ELR (cell line): ENCODE data around the gene CELSR2.

Source experiments
- DNase-seq: peaks from one replicate; pipeline ENCODE4 v3.0.0-alpha.2; 2015; ENCODE audit warnings: low read depth

Gene CELSR2

DNA sequence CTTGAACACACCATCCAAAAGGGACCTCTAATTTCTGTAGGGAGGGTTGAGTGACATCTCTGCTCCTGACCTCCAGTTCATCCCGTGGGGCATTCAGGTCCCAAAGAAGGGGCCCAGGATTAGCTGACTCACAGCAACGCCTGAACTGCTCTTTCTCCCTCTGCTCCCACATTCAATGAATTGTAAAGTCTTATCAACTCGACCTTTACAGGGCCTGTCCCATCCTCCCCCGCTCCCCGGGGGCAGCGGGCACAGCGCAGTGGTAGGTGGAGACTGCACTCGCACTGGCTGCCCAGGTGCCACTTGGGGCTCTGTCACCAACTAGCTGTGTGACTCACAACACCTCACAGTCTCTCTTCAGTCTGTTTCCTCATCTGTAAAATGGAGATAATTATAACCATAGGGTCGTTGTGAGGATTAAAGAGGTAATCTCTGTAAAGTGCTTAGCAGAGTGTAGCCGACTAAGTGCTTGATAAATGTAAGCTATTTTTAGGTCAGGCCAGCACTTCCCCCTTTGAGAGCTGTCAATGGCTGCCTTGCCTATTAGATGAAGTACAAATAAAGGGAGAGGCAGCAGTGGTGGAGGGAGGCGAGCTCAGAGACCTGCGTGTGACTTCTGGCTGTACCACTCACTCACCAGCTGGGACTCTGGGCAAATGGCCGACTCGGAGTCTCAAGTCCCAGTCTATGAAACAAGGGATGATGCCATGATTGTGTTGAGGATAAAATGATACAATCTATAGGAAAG lies 58.1 kb downstream of the CELSR2 start:
- DNase-seq, result no peak

DNA sequence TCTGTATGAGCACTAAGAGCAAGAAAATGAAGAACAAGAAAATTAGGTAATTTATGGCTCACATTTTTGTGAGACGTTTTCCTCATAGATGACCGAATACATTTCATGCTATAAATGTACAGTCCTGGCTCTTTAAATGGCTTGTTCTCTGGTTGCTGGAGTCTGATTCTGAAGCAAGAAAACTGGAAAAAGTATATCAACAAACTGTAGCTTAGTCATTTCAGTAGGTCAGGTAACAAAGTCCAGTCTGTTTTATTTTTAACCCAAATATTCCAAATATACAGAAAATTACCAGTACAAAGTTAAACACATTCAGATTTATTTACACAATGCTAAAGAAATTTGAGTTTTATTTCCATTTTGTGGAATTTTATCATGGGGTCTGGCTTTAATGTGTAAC lies 60.0 kb downstream of the CELSR2 start:
- no peak for DNase-seq

DNA sequence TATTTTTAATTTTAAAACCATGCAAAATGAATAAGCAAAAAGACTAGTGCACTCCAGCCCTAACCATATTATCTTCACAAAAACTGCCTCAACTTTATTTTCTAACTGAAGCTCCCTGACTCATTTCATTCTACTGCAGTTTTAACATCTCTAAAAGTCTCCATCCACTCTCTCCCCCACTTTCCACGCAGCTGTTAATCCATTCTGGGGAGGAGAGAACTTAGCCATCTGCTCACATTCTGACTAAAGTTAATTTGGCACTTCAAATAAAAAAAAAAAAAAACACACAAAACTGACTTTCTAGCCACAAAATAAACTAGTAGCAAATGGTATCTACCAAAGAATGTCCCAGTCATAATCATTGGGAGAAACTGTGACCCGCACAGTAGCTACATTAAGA lies 62.9 kb downstream of the CELSR2 start:
- no peak for DNase-seq

DNA sequence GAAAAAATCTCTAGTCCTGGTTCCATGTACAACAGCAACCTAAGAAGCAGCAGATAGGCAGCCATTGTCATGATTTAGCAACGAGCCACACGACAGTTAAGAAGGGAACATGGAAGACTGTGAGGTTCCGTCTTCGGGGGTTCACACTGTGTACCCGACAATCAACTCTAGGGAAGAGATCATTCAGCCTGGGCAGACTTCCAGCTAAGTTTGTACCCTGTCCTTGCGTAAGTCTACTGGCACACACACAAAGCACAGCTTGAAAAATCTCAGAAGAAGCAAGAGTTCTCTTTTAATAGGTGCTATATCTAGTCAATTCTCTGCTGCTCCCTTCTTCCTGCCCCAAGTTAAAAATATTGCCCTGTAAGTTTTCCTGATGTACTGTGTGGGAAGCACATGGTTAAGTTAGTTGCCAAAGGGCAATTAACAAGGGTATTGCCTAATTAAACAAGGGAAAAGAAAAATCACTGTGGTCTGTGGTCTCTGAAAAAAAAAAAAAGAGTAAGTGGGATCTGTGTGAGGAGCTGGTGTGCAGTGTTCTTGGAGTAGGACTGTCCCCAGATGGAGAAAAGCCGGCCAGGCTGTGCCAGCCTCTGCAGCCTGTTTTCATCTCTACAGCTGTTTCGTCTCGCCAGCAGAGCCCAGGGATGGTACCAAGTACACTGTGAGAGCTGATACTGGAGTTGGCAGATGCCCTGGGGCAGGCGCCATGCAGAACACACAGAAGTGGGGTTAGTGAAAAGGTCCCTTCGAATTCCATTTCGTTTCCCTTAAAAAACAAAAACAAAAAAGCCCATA lies 63.8 kb downstream of the CELSR2 start:
- DNase-seq, result no peak

DNA sequence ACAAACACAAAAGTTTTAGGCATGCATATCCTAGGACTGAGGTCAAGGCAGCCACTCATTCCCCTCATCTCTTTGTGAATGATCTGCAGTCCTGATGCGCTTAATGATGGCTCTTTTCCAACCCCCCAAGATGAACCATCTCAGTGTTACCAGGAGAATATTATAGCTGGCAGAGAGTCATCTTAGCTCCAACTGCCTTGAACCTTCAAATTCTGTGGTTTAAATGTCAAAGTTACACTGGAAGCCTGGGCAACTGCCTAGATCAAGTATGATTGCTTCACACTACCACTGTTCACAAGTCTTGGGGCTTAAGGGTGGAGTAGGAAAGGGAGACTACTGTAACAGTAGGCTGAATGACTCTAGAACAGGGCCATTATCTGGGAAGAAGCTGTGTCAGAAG lies 65.5 kb downstream of the CELSR2 start:
- no peak for DNase-seq

DNA sequence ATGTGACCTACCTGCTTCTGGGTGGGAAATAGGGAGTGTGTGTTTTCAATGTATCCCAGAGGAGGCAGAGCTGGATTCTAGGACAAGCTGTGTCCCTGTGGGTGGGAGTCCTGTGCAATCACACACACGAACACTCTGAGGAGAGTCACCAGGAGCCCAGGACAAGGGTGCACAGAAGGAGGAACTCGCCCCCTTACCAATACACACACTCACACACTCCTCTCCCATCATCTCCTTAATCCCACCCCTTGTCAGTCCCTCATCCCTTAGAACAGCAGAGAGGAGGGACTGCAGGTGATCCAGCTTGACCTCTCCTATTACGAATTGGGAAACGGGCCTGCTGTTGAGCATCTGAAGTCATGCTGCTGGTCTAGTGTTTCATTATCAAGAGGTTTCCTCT lies 65.9 kb downstream of the CELSR2 start:
- DNase-seq, result no peak

DNA sequence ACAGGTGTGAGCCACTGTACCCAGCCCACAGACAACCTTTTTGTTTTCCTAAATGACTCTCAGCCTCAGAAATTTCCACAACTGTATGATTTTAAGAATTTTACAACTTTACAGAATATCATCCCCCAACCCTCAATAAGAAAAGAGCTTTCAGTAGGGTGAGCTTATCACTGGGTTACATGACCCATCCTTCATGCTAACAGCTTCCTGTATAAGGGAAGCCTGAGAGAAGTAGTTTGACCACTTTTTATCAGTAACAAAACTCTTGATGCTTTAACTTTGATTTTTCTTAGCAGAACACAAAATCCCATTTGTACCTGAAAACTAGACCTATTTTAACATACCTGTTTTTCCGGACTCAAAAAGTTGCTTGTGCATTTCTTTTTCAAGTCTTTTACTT lies 67.2 kb downstream of the CELSR2 start:
- DNase-seq, result no peak

DNA sequence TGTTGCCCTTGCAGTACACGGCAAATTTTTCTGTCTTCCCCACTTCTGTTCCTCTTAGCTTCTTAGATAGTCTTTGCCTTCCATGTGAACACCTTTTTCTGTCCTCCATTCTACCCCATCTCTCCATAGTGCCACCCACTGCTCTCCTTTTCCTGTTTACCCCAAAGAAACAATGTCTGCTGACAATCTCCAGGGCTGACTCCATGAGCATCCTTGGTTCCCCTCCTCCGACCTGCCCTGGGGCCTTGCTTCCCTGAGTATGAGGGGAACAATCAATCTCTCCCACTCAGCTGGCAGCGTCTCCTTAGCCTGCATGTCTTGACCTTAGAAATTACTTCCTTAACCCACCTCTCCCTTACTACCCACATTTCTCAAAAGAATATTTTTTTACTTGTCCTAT lies 69.8 kb downstream of the CELSR2 start:
- no peak for DNase-seq

DNA sequence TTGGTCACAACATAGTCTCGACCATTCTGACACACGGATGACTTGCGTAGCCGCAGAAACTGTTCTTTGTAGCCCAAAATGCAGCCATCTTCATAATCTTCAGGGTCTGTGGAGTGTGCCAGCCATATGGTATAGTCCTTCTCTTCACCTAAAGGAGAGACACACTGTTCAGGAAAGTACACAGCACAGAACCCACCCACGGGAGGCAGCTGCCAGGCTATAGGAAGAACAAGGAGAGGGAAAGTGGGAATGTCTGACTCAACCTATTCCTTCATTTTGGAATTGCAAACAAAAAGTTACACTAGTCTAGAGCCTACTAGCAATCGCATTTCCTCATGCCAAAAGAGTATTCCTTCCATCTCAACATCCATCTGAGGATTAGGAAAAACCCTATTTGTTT lies 73.6 kb downstream of the CELSR2 start:
- DNase-seq, result no peak
